NCI-H2171 treated with DMSO at 0.1 percent for 48 hours (cell line): ENCODE data around the gene GAGE10.

Experiments used
- DNase-seq: peaks from one replicate; lab custom pipeline; 2025; lab: John Stamatoyannopoulos, UW

Gene GAGE10

GRCh38 chrX:49303346-49303745 is at the start of gene GAGE10:
TSS of gene GAGE10 (plus strand) at chrX:49303646. CDS start at chrX:49304860, 1,214 bp downstream.
- no peak for DNase-seq

DNA sequence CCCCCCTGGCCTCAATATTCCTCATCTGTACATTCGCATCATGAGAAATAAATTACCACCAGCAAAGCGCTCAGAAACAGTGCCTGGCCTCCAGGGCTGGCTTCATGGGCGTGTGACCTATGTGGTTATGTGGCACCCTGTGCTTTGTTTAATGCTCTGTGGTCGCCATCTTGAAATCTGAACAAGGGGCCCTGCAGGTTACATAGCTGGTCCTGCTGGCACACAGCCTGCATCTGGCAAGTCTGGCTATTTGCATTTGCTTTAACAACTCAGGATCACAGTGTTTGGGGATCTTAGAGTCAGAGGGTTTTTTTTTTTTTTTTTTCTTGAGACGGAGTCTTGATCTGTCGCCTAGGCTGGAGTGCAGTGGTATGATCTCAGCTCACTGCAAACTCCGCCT is 48.8 kb upstream of the GAGE10 start:
- DNase-seq = no peak

- DNase-seq = no peak
Measured at GRCh38 chrX:49256268-49256995, 47.0 kb upstream of the GAGE10 start.

- DNase-seq = no peak
Measured at GRCh38 chrX:49257074-49257790, 46.2 kb upstream of the GAGE10 start.

DNA sequence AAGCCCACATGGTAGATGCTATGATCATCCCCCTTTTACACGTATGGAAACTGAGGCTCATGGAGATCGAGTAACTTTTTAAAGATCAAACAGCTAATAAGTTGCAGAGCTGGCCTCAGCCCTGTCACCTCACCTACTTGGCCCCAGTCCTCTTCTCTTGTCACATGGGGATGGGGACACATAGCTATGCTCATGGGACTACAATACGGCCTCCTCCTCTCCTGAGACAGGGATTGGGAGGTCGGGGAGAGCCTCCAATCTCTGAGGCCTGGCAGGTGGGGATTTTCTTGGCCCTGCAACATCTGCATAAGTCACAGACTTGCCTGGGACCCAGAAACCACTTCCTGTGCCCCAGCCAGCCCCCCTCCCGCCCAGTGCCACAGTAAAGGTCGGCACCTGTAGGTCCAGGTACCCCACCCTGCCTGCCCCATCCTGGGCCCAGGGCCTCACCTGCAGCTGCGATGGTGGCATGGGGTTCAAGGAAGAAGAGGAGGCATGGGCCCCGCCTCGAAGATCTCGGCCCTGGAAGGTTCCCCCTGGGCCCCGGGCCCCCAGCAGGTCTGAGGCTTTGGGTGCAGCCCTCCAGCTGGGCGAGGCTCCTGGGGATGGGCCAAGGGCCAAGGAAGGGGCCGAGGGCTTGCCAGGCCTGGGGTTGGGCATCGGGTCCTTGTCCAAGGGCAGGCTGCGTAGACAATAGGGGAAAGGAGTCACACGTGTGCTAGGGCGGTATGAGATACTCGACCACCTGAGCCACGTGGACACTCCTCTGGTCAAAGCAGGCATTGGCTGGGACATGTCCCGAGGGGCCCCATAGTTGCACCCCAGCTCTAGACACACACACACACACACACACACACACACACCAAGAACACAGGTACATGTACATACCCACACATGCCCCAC is 45.3 kb upstream of the GAGE10 start:
- no peak for DNase-seq

GRCh38 chrX:49258749-49259124 is 44.7 kb upstream of the GAGE10 start:
- DNase-seq = no peak

DNA sequence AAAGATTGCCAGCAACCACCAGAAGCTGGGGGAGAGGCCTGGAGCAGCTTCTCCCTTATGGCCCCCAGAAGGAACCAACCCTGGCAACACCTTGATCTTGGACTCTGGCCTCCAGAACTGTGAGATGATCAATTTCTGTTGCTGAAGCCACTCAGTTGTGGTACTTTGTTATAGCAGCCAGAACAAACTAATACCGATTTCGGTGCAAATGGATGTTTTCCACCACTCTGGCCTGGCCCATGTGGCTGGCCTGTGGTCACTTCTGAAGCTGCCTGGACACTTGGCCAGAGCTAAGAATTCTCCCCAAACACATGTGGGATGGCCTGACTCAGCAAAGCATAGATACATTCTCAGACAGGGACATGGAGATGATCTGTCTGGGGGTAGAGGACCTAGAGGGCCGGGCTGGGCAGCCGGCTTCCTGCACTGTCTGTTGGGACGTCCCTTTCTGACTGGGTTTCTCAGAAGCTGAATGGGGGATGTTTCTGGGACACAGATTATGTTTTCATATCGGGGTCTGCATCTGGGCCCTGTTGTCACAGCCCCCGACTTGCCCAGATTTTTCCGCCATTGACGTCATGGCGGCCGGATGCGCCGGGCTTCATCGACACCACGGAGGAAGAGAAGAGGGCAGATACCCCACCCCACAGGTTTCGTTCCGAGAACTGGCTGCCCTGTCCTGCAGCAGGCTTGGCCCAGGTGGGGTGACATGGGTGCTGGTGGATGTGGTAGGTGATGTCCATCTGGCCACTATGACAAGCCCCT is 43.0 kb upstream of the GAGE10 start:
- DNase-seq = no peak

DNA sequence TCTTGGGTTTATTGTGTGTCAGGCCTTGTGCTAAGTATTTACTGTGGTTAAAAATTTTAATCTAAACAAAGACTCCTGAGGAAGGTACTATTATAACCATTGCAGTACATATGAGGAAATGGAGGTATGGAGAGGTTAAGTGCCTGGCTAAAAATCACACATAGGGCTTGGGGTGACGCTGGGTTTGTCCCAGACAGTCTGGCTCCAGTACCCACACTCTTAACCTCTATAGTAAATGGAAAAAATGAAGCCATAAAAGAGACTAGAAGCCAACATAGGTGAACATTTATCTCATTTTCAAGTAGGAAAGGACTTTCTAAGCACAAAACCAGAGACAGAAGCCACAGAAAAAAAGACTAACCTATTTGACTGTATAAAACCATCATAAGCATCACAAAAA is 40.8 kb upstream of the GAGE10 start:
- no peak for DNase-seq

- no peak for DNase-seq
Measured at GRCh38 chrX:49263631-49264030, 39.8 kb upstream of the GAGE10 start.

DNA sequence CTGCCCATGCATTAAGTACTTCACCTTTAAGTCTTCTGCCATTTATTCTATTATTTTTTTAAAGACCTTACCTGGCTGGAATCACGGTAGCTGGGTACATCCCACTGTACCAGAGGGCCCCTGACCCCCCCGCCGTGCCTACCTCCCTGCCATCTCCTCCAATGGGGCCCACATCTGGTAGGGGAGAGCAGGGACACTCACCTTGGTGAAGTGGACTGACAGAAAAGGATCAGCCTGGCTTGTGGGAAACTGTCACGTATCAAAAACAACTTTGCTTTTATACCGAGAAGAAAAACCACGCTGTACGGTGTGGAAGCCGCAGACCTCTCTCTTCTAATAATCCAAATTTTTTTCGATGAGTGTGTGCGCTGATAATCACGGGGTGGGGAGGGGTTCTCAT is 39.0 kb upstream of the GAGE10 start, which contains the start of gene FOXP3:
Gene FOXP3, minus strand, starts transcription at position 251 of the 400 bp plus-strand sequence. CDS start 6,205 bp downstream, outside the sequence.
- no peak for DNase-seq

- DNase-seq = peak; percentile 43
Measured at GRCh38 chrX:49266523-49267445, 36.7 kb upstream of the GAGE10 start.

- DNase-seq = no peak
Measured at GRCh38 chrX:49268702-49269009, 34.8 kb upstream of the GAGE10 start.

DNA sequence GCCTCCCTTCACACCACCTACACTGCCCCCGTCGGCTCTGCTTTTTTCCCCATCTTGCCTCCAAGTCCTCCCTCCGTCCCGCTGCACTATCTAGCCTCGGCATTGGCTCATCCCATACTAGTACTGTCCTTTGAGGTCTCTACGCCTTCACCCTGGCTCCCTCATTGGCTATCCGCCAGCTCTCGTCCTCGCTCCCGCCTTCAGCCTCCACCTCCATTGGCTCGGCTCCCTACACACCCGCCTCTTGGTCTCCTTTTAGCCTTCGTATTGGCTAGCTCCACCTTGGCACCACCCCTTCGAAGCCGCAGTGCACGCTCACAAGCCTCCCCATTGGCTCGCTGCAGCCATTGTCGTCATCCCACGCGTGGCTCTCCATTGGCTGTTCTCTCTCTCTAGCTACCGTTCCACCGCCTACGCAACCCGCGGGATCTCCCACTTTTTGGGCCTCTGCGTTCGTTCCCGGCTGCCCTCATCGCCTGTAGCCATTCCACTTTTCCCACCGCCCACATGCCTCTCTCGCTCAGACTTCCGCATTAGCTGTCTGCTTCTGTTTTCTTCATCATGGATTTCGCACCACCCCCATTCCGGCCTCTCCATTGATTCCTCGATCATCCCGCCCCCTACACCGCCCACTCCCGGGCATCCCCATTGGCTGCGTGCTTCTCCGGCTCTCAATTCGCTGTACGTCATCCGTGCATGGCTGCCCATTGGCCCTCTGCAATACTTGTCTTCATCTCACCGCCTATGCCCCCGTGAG is 34.3 kb upstream of the GAGE10 start:
- DNase-seq = peak; percentile 97

DNA sequence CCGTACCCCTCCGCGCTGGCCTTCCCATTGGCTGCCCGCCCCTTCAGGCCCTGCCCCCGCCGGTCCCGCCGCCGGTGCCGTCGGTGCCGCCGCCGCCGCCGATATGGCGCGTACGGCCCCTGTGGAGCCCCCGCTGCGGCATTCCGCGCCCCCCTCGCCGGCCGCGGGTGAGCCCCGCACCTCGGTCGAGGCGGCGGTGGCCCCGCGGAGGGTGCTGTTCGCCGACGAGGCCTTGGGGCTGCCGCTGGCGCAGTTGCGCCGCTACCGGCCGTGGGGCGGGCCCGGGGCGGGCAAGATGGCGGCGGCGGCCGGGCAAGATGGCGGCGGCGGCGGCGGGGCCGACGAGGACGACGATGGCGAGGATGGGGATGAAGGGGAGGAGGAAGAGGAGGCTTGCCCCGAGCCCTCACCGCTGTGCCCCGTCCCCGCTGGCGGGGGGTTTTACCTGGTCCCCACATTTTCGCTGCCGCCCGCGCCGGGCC is 33.6 kb upstream of the GAGE10 start, which contains the start of gene PPP1R3F:
Gene PPP1R3F, plus strand, starts transcription at position 27 of the 482 bp plus-strand sequence. Its CDS starts 77 bp downstream, at position 104.
- no peak for DNase-seq

DNA sequence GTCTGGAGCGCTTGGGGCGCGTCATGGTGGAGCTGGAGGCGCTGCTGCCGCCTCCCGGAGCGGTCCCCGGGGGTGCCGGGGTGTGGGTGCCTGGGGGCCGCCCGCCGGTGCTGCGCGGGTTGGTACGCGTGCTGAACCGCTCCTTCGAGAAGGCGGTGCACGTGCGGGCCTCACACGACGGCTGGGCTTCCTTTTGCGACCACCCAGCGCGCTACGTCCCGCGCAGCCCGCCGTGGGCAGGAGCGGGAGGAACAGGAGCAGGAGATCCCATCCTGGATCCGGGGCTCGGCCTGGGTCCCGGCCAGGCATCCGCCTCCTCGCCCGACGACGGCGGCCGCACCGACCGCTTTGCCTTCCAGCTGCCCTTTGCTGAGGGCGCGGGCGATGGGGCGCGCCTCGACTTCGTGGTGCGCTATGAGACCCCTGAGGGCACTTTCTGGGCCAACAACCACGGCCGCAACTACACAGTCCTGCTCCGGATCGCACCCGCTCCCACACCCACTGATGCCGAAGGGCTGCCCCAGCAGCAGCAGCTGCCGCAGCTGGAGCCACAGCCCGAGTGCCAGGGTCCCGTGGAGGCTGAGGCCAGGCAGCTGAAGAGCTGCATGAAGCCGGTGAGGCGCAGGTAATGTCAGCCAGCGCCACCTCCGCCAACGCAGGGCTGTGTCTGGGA is 33.1 kb upstream of the GAGE10 start:
- no peak for DNase-seq

DNA sequence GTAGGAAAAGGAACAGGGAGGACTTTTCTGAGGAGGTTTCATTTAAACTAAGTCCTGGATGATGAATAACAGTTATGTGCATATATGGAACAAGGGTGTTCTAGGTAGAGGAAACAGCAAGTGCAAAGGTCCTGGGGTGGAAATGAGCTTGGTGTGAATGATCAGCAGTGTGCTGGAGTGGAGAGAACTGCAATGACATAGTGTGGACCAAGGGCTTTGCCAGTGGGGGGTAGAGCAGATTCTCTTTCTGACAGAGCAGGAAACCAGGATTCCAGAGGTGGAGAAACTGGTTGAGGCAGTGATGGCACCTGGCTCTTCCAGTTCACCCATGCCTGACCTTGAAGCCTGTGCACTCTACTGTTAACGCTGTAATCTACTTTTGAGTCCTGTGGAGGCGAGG is 32.1 kb upstream of the GAGE10 start:
- DNase-seq = no peak

GRCh38 chrX:49272421-49272820 is 31.0 kb upstream of the GAGE10 start:
- DNase-seq = no peak

GRCh38 chrX:49273181-49273727 is 30.2 kb upstream of the GAGE10 start:
- no peak for DNase-seq

- DNase-seq = no peak
Measured at GRCh38 chrX:49276207-49276606, 27.2 kb upstream of the GAGE10 start.
